BLaER1 treated with 17β-estradiol and CSF1 and Interleukin-3, amounts not matched to agents 10 nM and 100 nM (cell line): ENCODE measurements around the gene SCRG1.
A peak's percentile ranks its signal among the peaks of the same experiment; 100 is the strongest.

Experiments
- H3K27ac ChIP-seq, 11 experiments: shearing (Covaris generic); formaldehyde crosslinking; 2 replicates each; pipeline ENCODE4 v1.8.1; 2022
- H3K27me3 ChIP-seq, 11 experiments: shearing (Covaris generic); formaldehyde crosslinking; 2 replicates each; pipeline ENCODE4 v1.8.1; 2022
- H3K36me3 ChIP-seq, 11 experiments: shearing (Covaris generic); formaldehyde crosslinking; 2 replicates each; pipeline ENCODE4 v1.8.1; 2022
- H3K4me1 ChIP-seq, 10 experiments: shearing (Covaris generic); formaldehyde crosslinking; 2 replicates each; pipeline ENCODE4 v1.8.1; 2022
- H3K4me2 ChIP-seq, 11 experiments: shearing (Covaris generic); formaldehyde crosslinking; 2 replicates each; pipeline ENCODE4 v1.8.1; 2022
- H3K4me3 ChIP-seq, 10 experiments: shearing (Covaris generic); formaldehyde crosslinking; 2 replicates each; pipeline ENCODE4 v1.8.1; 2022
- H3K9ac ChIP-seq, 11 experiments: shearing (Covaris generic); formaldehyde crosslinking; 2 replicates each; pipeline ENCODE4 v1.8.1; 2022
- H3K9me3 ChIP-seq, 11 experiments: shearing (Covaris generic); formaldehyde crosslinking; replicated peaks in 1 of 11; 2 replicates each; pipeline ENCODE4 v1.8.1; 2022
- H4K20me1 ChIP-seq, 11 experiments: shearing (Covaris generic); formaldehyde crosslinking; 2 replicates each; pipeline ENCODE4 v1.8.1; 2022
- Cebpa-rat ChIP-seq, 11 experiments: shearing (Covaris generic); IDR thresholded peaks; 2 replicates each; pipeline ENCODE4 v1.8.1; 2022

Gene SCRG1

GRCh38 chr4:173404296-173404865 lies 5.5 kb upstream of the SCRG1 start:
- Histone ChIP-seq H4K20me1 (no peaks in the 10 kb centered on the region), H3K4me2 (no peak overlapping the region), H3K4me1 (peaks cover 0 to 14% (median 6%) of the 10 kb centered on the region in 10 experiments; a peak in 6 of 20 replicates), H3K27me3 (no peaks in the 10 kb centered on the region), H3K4me3 (no peak overlapping the region), H3K9ac (no peak overlapping the region), H3K9me3 (no peaks in the 10 kb centered on the region), H3K36me3 (peaks cover 27 to 59% (median 47%) of the 10 kb centered on the region in 11 experiments; a peak in 21 of 22 replicates), H3K27ac (no peak overlapping the region)
- no peak for TF ChIP-seq Cebpa-rat (IDR thresholded peaks at IDR 0.05)

GRCh38 chr4:173403051-173403450 lies 4.1 kb upstream of the SCRG1 start:
- Histone ChIP-seq H3K4me1 (peaks cover 0 to 14% (median 6%) of the 10 kb centered on the region in 10 experiments; a peak in 6 of 20 replicates), H3K27me3 (no peaks in the 10 kb centered on the region), H3K9me3 (no peaks in the 10 kb centered on the region), H4K20me1 (no peaks in the 10 kb centered on the region), H3K9ac (no peak overlapping the region), H3K4me2 (no peak overlapping the region), H3K27ac (no peak overlapping the region), H3K36me3 (peaks cover 27 to 50% (median 42%) of the 10 kb centered on the region in 11 experiments; a peak in 21 of 22 replicates), H3K4me3 (no peak overlapping the region)
- TF ChIP-seq Cebpa-rat (IDR thresholded peaks at IDR 0.05): no peak

- Histone ChIP-seq H3K4me1 (peaks cover 0 to 14% (median 6%) of the 10 kb centered on the region in 10 experiments; a peak in 6 of 20 replicates), H3K4me3 (no peak overlapping the region), H3K27ac (no peak overlapping the region), H3K9ac (no peak overlapping the region), H3K36me3 (peaks cover 27 to 49% (median 38%) of the 10 kb centered on the region in 11 experiments), H3K9me3 (no peaks in the 10 kb centered on the region), H3K4me2 (no peak overlapping the region), H4K20me1 (no peaks in the 10 kb centered on the region), H3K27me3 (no peaks in the 10 kb centered on the region)
- TF ChIP-seq Cebpa-rat (IDR thresholded peaks at IDR 0.05): no peak
Observed at GRCh38 chr4:173401063-173401462, 2.1 kb upstream of the SCRG1 start.

GRCh38 chr4:173398220-173398619 lies 696 bp downstream of the SCRG1 start:
- no peaks in the 10 kb centered on the region for H3K27me3 ChIP-seq
- peaks cover 0 to 5% (median 0%) of the 10 kb centered on the region in 11 experiments; a peak in 2 of 22 replicates for H3K9me3 ChIP-seq
- H3K4me3 ChIP-seq: no peak overlapping the region
- peaks cover 0 to 7% (median 2%) of the 10 kb centered on the region in 10 experiments; a peak in 4 of 20 replicates for H3K4me1 ChIP-seq
- no peaks in the 10 kb centered on the region for H4K20me1 ChIP-seq
- peaks cover 26 to 45% (median 32%) of the 10 kb centered on the region in 11 experiments for H3K36me3 ChIP-seq
- H3K9ac ChIP-seq: no peak overlapping the region
- no peak for TF ChIP-seq Cebpa-rat (IDR thresholded peaks at IDR 0.05)
- H3K27ac ChIP-seq: no peak overlapping the region
- no peak overlapping the region for H3K4me2 ChIP-seq

- no peak overlapping the region for H3K9ac ChIP-seq
Observed at GRCh38 chr4:173397604-173398003, 1.3 kb downstream of the SCRG1 start.

GRCh38 chr4:173391701-173392100 lies 7.2 kb downstream of the SCRG1 start:
- Histone ChIP-seq H3K9me3 (peaks cover 0 to 16% (median 4%) of the 10 kb centered on the region in 11 experiments; a peak in 8 of 22 replicates), H3K9ac (no peak overlapping the region), H4K20me1 (no peaks in the 10 kb centered on the region), H3K27me3 (no peaks in the 10 kb centered on the region), H3K36me3 (peaks cover 47 to 89% (median 64%) of the 10 kb centered on the region in 11 experiments), H3K4me2 (no peak overlapping the region), H3K4me3 (no peak overlapping the region), H3K27ac (no peak overlapping the region), H3K4me1 (no peaks in the 10 kb centered on the region)
- no peak for TF ChIP-seq Cebpa-rat (IDR thresholded peaks at IDR 0.05)

More at GRCh38 chr4:173397604-173398003, 1.3 kb downstream of the SCRG1 start:
- Histone ChIP-seq H3K36me3 (peaks cover 28 to 45% (median 33%) of the 10 kb centered on the region in 11 experiments; a peak in 21 of 22 replicates), H3K4me3 (no peak overlapping the region), H3K4me2 (no peak overlapping the region), H3K9me3 (peaks cover 0 to 9% (median 3%) of the 10 kb centered on the region in 11 experiments; a peak in 7 of 22 replicates), H4K20me1 (no peaks in the 10 kb centered on the region), H3K4me1 (peaks cover 0 to 7% (median 2%) of the 10 kb centered on the region in 10 experiments; a peak in 4 of 20 replicates), H3K27ac (no peak overlapping the region), H3K27me3 (no peaks in the 10 kb centered on the region)
- TF ChIP-seq Cebpa-rat (IDR thresholded peaks at IDR 0.05): no peak

GRCh38 chr4:173386751-173387150 lies 12.2 kb downstream of the SCRG1 start:
- Histone ChIP-seq H3K9ac (no peak overlapping the region), H3K27me3 (no peaks in the 10 kb centered on the region), H3K4me3 (no peak overlapping the region), H3K36me3 (peaks cover 16 to 59% (median 32%) of the 10 kb centered on the region in 11 experiments; a peak in 20 of 22 replicates), H4K20me1 (no peaks in the 10 kb centered on the region), H3K27ac (no peak overlapping the region), H3K4me2 (no peak overlapping the region), H3K4me1 (peaks cover 0 to 4% (median 0%) of the 10 kb centered on the region in 10 experiments; a peak in 4 of 20 replicates), H3K9me3 (peaks cover 0 to 3% (median 0%) of the 10 kb centered on the region in 11 experiments; a peak in 1 of 22 replicates)
- TF ChIP-seq Cebpa-rat (IDR thresholded peaks at IDR 0.05): no peak

GRCh38 chr4:173382349-173382748 lies 16.6 kb downstream of the SCRG1 start:
- Histone ChIP-seq H4K20me1 (no peaks in the 10 kb centered on the region; a peak in 1 of 22 replicates), H3K36me3 (peaks cover 5 to 50% (median 25%) of the 10 kb centered on the region in 11 experiments; a peak in 21 of 22 replicates), H3K4me1 (peaks cover 0 to 15% (median 0%) of the 10 kb centered on the region in 10 experiments; a peak in 4 of 20 replicates), H3K27ac (no peak overlapping the region), H3K4me3 (no peak overlapping the region), H3K27me3 (no peaks in the 10 kb centered on the region), H3K9ac (no peak overlapping the region), H3K9me3 (no peaks in the 10 kb centered on the region), H3K4me2 (no peak overlapping the region)
- TF ChIP-seq Cebpa-rat (IDR thresholded peaks at IDR 0.05): no peak

- no peaks in the 10 kb centered on the region for H3K27me3 ChIP-seq
- H3K36me3 ChIP-seq: peaks cover 5 to 50% (median 31%) of the 10 kb centered on the region in 11 experiments; a peak in 21 of 22 replicates
- no peak for TF ChIP-seq Cebpa-rat (IDR thresholded peaks at IDR 0.05)
- no peak overlapping the region for H3K4me3 ChIP-seq
- H4K20me1 ChIP-seq: peaks cover 0 to under 1% (median 0%) of the 10 kb centered on the region in 11 experiments; a peak in 3 of 22 replicates
- H3K9me3 ChIP-seq: no peaks in the 10 kb centered on the region
- H3K4me1 ChIP-seq: peaks cover 0 to 15% (median 0%) of the 10 kb centered on the region in 10 experiments; a peak in 4 of 20 replicates
- H3K9ac ChIP-seq: no peak overlapping the region
- H3K4me2 ChIP-seq: peak overlapping the region in 2 of 11 experiments; percentile 4 to 39; a peak in 1 of 22 replicates
- no peak overlapping the region for H3K27ac ChIP-seq
Observed at GRCh38 chr4:173381610-173382009, 17.3 kb downstream of the SCRG1 start.
